Adrenal gland (tissue), 12 donors: ENCODE data around the gene UNK. TPM values are rescaled to one million over a fixed set of nuclear protein-coding genes. Genes with fewer than 3 reads are reported as not detected.
"Not testable (repeated sequence)": the region's sequence is repeated elsewhere in the genome, so short reads cannot be mapped to it uniquely, and the experiment has no call there.

Experiments
- DNase-seq, 7 donors: peaks; one replicate each; pipeline ENCODE4 v3.0.0-alpha.2; 2019 to 2020
- H3K27ac ChIP-seq, 5 donors: fragments of 200-600 bp; sonication (generic) in 4 of 5; 1 replicate in 3 of 5; 2 replicates in 2 of 5; pipeline versions ENCODE4 v1.5.1 to v1.8.0; 2016 to 2020; ENCODE audit warnings: mild to moderate bottlenecking in 1 of 5
- H3K27me3 ChIP-seq: fragments of 200-600 bp; 2 replicates; pipeline ENCODE4 v1.8.0; 2021
- H3K36me3 ChIP-seq, 2 donors: fragments of 200-600 bp; replicated peaks in 1 of 2; 1 replicate in 1 of 2; 2 replicates in 1 of 2; pipeline versions ENCODE4 v1.5.1 to v1.8.0; 2018 to 2022
- H3K4me1 ChIP-seq, 2 donors: fragments of 200-600 bp; replicated peaks in 1 of 2; 1 replicate in 1 of 2; 2 replicates in 1 of 2; pipeline versions ENCODE4 v1.5.1 to v1.8.0; 2018 to 2021
- H3K4me3 ChIP-seq, 4 donors: fragments of 200-600 bp; sonication (generic) in 3 of 4; one replicate each; pipeline ENCODE4 v1.5.1; 2016 to 2018
- H3K9me3 ChIP-seq, 3 donors: fragments of 200-600 bp; sonication (generic) in 1 of 3; replicated peaks in 1 of 3; 1 replicate in 2 of 3; 2 replicates in 1 of 3; pipeline versions ENCODE4 v1.5.1 to v1.8.0; 2016 to 2021
- CTCF ChIP-seq, 6 experiments: fragments of 450-650 bp in 4 of 6; fragments of 200-600 bp in 2 of 6; sonication (generic) in 1 of 6; IDR thresholded peaks; 1 replicate in 5 of 6; 2 replicates in 1 of 6; pipeline versions ENCODE4 v1.5.1 to v1.8.0; 2016 to 2021; ENCODE audit warnings: antibody characterized with exemption in 6 of 6, mild to moderate bottlenecking in 2 of 6, moderate library complexity in 1 of 6
- POLR2A ChIP-seq, 2 donors: fragments of 450-650 bp; IDR thresholded peaks; one replicate each; pipeline ENCODE4 v1.6.1; 2017; ENCODE audit warnings: antibody characterized with exemption in 2 of 2, mild to moderate bottlenecking in 2 of 2, moderate library complexity in 1 of 2
- WGBS, 4 donors: extraction: QIAGEN DNeasy Blood & Tissue Kit in 2 of 4; methylation state at CpG; one replicate each; pipeline versions ENCODE4 v1.1.5 to v1.1.7; 2013 to 2017; 5-methylcytosine and 5-hydroxymethylcytosine counted together
- intact Hi-C, 2 donors: fragments of 100-400 bp; cut with DNase I; formaldehyde crosslinking; loops; one replicate each; pipeline versions ENCODE4 v1.14.1 to v1.15.0; 2022 to 2023
- polyA plus RNA-seq, 3 donors: library from polyadenylated mRNA; stranded (reverse); fragments of 200-250 nt in 2 of 3; fragments of 350-450 nt in 1 of 3; fragmentation: Illumina TruSeq in 1 of 3; extraction: RNeasy Lipid Tissue Mini Kit (QIAGEN cat#74804) in 1 of 3; gene quantifications; one replicate each; pipeline ENCODE4 v1.2.3, GENCODE V29; 2013 to 2014
- total RNA-seq, 9 donors: library from RNA; depleted of rRNA in 4 of 9; stranded (reverse); fragments of >200 nt in 4 of 9; fragments of 120-200 nt in 1 of 9; fragmentation: NEBNext Ultra II Directional in 1 of 9; extraction: Animal tissue kit (Norgen Biotek cat#: 25700) in 1 of 9; gene quantifications; one replicate each; pipeline versions ENCODE4 v1.1.0 to v1.2.4, GENCODE V29; 2013 to 2023
- donor health status: healthy with polysubstance abuse.
- donor health status: Bipolar disorder and iron deficiency.
- donor health status: DM: yes; HTN: yes; CAD: no.
- donor health status: DM: no; HTN: no; CAD: no.
- donor health status: DM: no; HTN: no; CAD: no.
- donor health status: DM: yes; HTN: yes; CAD: no.

UNK gene
- total and polyA plus RNA-seq, 12 donors, result 13.6 to 45.9 (median 24.6) TPM

DNA sequence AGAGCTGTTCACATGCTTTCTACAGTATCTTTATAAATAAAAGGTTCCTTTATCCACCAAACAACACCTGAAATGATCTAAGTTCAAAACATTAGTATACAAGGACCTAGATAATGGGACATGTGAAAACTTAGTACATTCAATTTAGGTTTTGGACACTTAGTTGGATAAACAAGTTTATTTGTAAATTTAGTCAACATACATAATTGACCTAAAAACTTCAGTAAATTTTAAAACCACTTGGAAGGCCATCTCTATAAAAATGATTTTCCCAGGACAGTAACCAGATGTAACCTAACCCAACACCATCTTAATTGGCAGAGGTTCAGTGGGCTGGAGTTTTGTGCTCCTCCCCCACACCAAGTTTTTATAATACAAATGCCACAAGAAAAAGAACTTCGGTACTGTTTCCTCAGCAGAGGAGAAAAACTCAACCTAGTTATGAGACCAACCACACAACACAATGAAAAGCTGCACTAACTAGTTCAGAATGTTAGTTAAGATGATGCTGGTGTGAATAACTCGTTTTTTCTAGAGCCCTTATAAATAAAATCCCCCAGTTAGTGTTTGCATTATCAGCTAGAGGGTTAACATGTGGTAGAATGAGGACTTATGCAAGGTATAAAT lies 7.2 kb upstream of the UNK start:
- peak overlapping the region in 3 of 5 donors; percentile 76 to 99 (median 95) for H3K27ac ChIP-seq
- intact Hi-C loops, result loop anchor here in 1 of 2 donors (10.0 kb wide), 1 partner anchor 117 kb away; the partner anchor contains the start of gene TRIM65
- H3K36me3 ChIP-seq, result peaks cover 0 to 29% of the 10 kb centered on the region in 2 donors
- H3K4me3 ChIP-seq, result peak overlapping the region in 2 of 4 donors; percentile 78 to 85
- H3K27me3 ChIP-seq, result no peaks in the 10 kb centered on the region
- peak in 3 of 7 donors; percentile 14 to 54 (median 31) for DNase-seq
- TF ChIP-seq POLR2A (IDR thresholded peaks at IDR 0.05) (no peak), CTCF (IDR thresholded peaks at IDR 0.05) (no peak)
- 0 to 10% (median 4%) methylated on average over 2 of the region's 2 CpGs for WGBS, 4 donors
- H3K9me3 ChIP-seq, result no peaks in the 10 kb centered on the region
- peaks cover 16 to 20% of the 10 kb centered on the region in 2 donors for H3K4me1 ChIP-seq

- 1 to 2% (median 1%) methylated on average over 10 to 19 of the region's 19 CpGs for WGBS, 4 donors
- not testable (repeated sequence) for H3K9me3 ChIP-seq, H3K27me3 ChIP-seq
- peak overlapping the region; percentile 78 to 93 (median 82) for H3K4me3 ChIP-seq
- intact Hi-C loops, result loop anchor here in 1 of 2 donors (10.0 kb wide), 1 partner anchor 117 kb away; the partner anchor contains the start of gene TRIM65
- H3K4me1 ChIP-seq, result peaks cover 16 to 23% of the 10 kb centered on the region in 2 donors
- peak overlapping the region in 4 of 5 donors; percentile 95 to 99 (median 98) for H3K27ac ChIP-seq
- DNase-seq, result peak in 2 of 7 donors; percentile 46 to 52
- peaks cover 0 to 29% of the 10 kb centered on the region in 2 donors for H3K36me3 ChIP-seq
Measured at GRCh38 chr17:75778066-75778860, 6.3 kb upstream of the UNK start.

DNA sequence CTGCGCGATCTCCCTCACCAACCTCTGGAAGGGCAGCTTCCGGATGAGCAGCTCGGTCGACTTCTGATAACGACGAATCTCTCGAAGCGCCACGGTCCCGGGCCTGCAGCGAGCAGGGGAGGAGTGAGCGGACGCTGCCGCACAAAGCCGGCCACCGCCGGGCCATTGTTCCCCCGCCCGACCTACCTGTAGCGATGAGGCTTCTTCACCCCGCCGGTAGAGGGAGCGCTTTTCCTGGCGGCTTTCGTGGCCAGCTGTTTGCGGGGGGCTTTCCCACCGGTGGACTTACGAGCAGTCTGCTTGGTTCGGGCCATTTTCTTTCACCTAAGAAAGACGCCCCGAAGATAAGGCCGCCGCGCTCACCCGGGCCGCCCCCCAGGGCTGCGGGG lies 5.8 kb upstream of the UNK start:
- H3K36me3 ChIP-seq, result peaks cover 0 to 29% of the 10 kb centered on the region in 2 donors
- H3K27ac ChIP-seq, result peak overlapping the region; percentile 94 to 99 (median 98)
- H3K27me3 ChIP-seq, result no peaks in the 10 kb centered on the region
- peak overlapping the region; percentile 78 to 93 (median 82) for H3K4me3 ChIP-seq
- intact Hi-C loops, result loop anchor here in 1 of 2 donors (10.0 kb wide), 1 partner anchor 116 kb away; the partner anchor contains the start of gene TRIM65
- no peak for DNase-seq
- no peaks in the 10 kb centered on the region for H3K9me3 ChIP-seq
- H3K4me1 ChIP-seq, result peaks cover 16 to 29% of the 10 kb centered on the region in 2 donors
- WGBS, 4 donors, result 0 to 1% (median 0%) methylated on average over 20 to 38 of the region's 38 CpGs
- TF ChIP-seq CTCF (IDR thresholded peaks at IDR 0.05) (peak; percentile 15 to 70 (median 54)), POLR2A (IDR thresholded peaks at IDR 0.05) (no peak)

GRCh38 chr17:75779250-75779986 lies 5.2 kb upstream of the UNK start:
- Histone ChIP-seq H3K9me3 (no peaks in the 10 kb centered on the region), H3K36me3 (peaks cover 0 to 29% of the 10 kb centered on the region in 2 donors), H3K27ac (peak overlapping the region; percentile 94 to 99 (median 98)), H3K27me3 (no peaks in the 10 kb centered on the region), H3K4me3 (peak overlapping the region; percentile 78 to 93 (median 82)), H3K4me1 (peaks cover 20 to 33% of the 10 kb centered on the region in 2 donors)
- 0 to 1% (median 1%) methylated on average over 10 to 84 of the region's 84 CpGs for WGBS, 4 donors
- peak; percentile 96 to 99 (median 99) for DNase-seq
- intact Hi-C loops, result loop anchor here in 1 of 2 donors (10.0 kb wide), 1 partner anchor 115 kb away; the partner anchor contains the start of gene TRIM65
- TF ChIP-seq CTCF (IDR thresholded peaks at IDR 0.05), result peak in 1 of 6 experiments; percentile 25
- peak; percentile 100 for TF ChIP-seq POLR2A (IDR thresholded peaks at IDR 0.05)
